PFSK-1 (cell line): ENCODE measurements around the gene DRAM1.

Source experiments
- FOXP2 ChIP-seq: optimal IDR thresholded peaks from 2 replicates; pipeline ENCODE3; 2011; ENCODE audit warnings: borderline replicate concordance, control low read depth, inconsistent platforms; ENCODE audit not compliant: insufficient read depth; ENCODE audit errors: extremely low read length, extremely low read depth
- POLR2AphosphoS5 ChIP-seq: IDR thresholded peaks from 2 replicates; pipeline ENCODE4 v1.6.1; 2012; ENCODE audit warnings: low read depth, mild to moderate bottlenecking, control low read depth, low read length, moderate library complexity
- REST ChIP-seq, 2 experiments: IDR thresholded peaks; 2 replicates each; pipeline versions ENCODE4 v1.6.1 to v1.8.0; 2011 to 2012; ENCODE audit warnings: low read depth in 2 of 2, low read length in 2 of 2, control low read depth in 1 of 2, inconsistent platforms in 1 of 2, mild to moderate bottlenecking in 1 of 2, moderate library complexity in 1 of 2; ENCODE audit not compliant: insufficient read depth in 1 of 2
- SIN3A ChIP-seq: IDR thresholded peaks from 2 replicates; pipeline ENCODE4 v1.6.1; 2012; ENCODE audit warnings: mild to moderate bottlenecking, low read length, moderate library complexity, borderline replicate concordance; ENCODE audit not compliant: insufficient read depth
- TAF1 ChIP-seq: IDR thresholded peaks from 2 replicates; pipeline ENCODE4 v1.6.1; 2012; ENCODE audit warnings: low read length, control low read depth, borderline replicate concordance; ENCODE audit not compliant: insufficient read depth

DRAM1 gene

GRCh38 chr12:101875162-101875561 lies 2.2 kb upstream of the DRAM1 start:
- TF ChIP-seq FOXP2 (no peak), REST (IDR thresholded peaks at IDR 0.05; ENCODE audit: insufficient read depth in 1 of 2, low read depth in 2 of 2, low read length in 2 of 2) (no peak), SIN3A (no peak), TAF1 (no peak), POLR2AphosphoS5 (no peak)

GRCh38 chr12:101876322-101876860 lies 989 bp upstream of the DRAM1 start:
- TF ChIP-seq TAF1 (no peak), SIN3A (no peak), REST (IDR thresholded peaks at IDR 0.05; ENCODE audit: insufficient read depth in 1 of 2, low read depth in 2 of 2, low read length in 2 of 2) (no peak)

GRCh38 chr12:101877806-101878242 lies 444 bp downstream of the DRAM1 start:
- TF ChIP-seq SIN3A (no peak), TAF1 (no peak), POLR2AphosphoS5 (no peak), REST (IDR thresholded peaks at IDR 0.05; ENCODE audit: insufficient read depth in 1 of 2, low read depth in 2 of 2, low read length in 2 of 2) (no peak)

- no peak for TF ChIP-seq SIN3A
- TF ChIP-seq REST (IDR thresholded peaks at IDR 0.05; ENCODE audit: insufficient read depth in 1 of 2, low read depth in 2 of 2, low read length in 2 of 2) = no peak
- TF ChIP-seq TAF1 = no peak
- no peak for TF ChIP-seq POLR2AphosphoS5
- no peak for TF ChIP-seq FOXP2
These were observed 952 bp downstream of the DRAM1 start for GRCh38 chr12:101878243-101878821.

GRCh38 chr12:101880769-101881168 lies 3.4 kb downstream of the DRAM1 start:
- no peak for TF ChIP-seq FOXP2

- TF ChIP-seq REST (IDR thresholded peaks at IDR 0.05; ENCODE audit: insufficient read depth in 1 of 2, low read depth in 2 of 2, low read length in 2 of 2) (no peak), TAF1 (no peak), SIN3A (no peak), POLR2AphosphoS5 (no peak), FOXP2 (no peak)
These were observed 3.8 kb downstream of the DRAM1 start for GRCh38 chr12:101881228-101881627.
